MCF 10A (cell line): ENCODE data around the gene NDNF. TPM values are rescaled to one million over a fixed set of nuclear protein-coding genes. Genes with fewer than 3 reads are reported as not detected.
A peak's percentile ranks its signal among the peaks of the same experiment; 100 is the strongest.

Experiments used
- Bru-seq: library from RNA; stranded (reverse); fragments of 400-500 nt; gene quantifications from one replicate; lab custom pipeline; 2021; lab: Mats Ljungman, UMichigan
- BruChase-seq, 2 experiments: library from RNA; stranded (reverse); fragments of 400-500 nt; gene quantifications; one replicate each; lab custom pipeline; 2021; lab: Mats Ljungman, UMichigan
- BruUV-seq: library from RNA; stranded (reverse); fragments of 400-500 nt; replicated peaks from 2 replicates; lab custom pipeline; 2021; lab: Mats Ljungman, UMichigan
- CTCF ChIA-PET: fragments of 300-600 bp; sonication (Branson Sonifier 250); formaldehyde crosslinking; extraction: SDS; loops from one replicate; lab custom pipeline; 2021; ENCODE audit warnings: antibody characterized with exemption, inconsistent platforms; lab: Yijun Ruan, JAX
- POLR2A ChIA-PET: fragments of 300-600, 350-650 bp; sonication (Branson Sonifier 250); formaldehyde crosslinking; extraction: SDS; loops from one replicate; lab custom pipeline; 2020; ENCODE audit warnings: antibody characterized with exemption, inconsistent platforms; lab: Yijun Ruan, JAX
- DNase-seq: peaks from one replicate; pipeline ENCODE4 v3.0.0-alpha.2; 2018; ENCODE audit not compliant: unreplicated experiment
- H3K27ac Mint-ChIP-seq: one replicate; pipeline ENCODE4 v1.8.0; 2022; ENCODE audit warnings: mild to moderate bottlenecking, low read depth, mixed read lengths; ENCODE audit not compliant: unreplicated experiment
- H3K27me3 Mint-ChIP-seq: one replicate; pipeline ENCODE4 v1.8.0; 2022; ENCODE audit warnings: mixed read lengths; ENCODE audit not compliant: insufficient read depth, unreplicated experiment
- H3K36me3 Mint-ChIP-seq: one replicate; pipeline ENCODE4 v1.8.0; 2022; ENCODE audit warnings: mild to moderate bottlenecking, moderate library complexity, mixed read lengths; ENCODE audit not compliant: insufficient read depth, unreplicated experiment
- H3K4me1 Mint-ChIP-seq: one replicate; pipeline ENCODE4 v1.8.0; 2022; ENCODE audit warnings: mixed read lengths; ENCODE audit not compliant: insufficient read depth, unreplicated experiment
- H3K4me3 Mint-ChIP-seq: one replicate; pipeline ENCODE4 v1.8.0; 2022; ENCODE audit warnings: mild to moderate bottlenecking, moderate library complexity, mixed read lengths; ENCODE audit not compliant: unreplicated experiment
- H3K9me3 Mint-ChIP-seq: one replicate; pipeline ENCODE4 v1.8.0; 2022; ENCODE audit warnings: mixed read lengths; ENCODE audit not compliant: unreplicated experiment
- CTCF ChIP-seq: fragments of 200-600 bp; IDR thresholded peaks from one replicate; pipeline ENCODE4 v1.8.0; 2022; ENCODE audit warnings: antibody characterized with exemption, mild to moderate bottlenecking; ENCODE audit not compliant: unreplicated experiment
- intact Hi-C: fragments of 100-400 bp; cut with micrococcal nuclease; formaldehyde crosslinking; loops from 2 replicates; pipeline ENCODE4 v1.14.1; 2022
- long read RNA-seq: library from polyadenylated mRNA; stranded (forward); transcript quantifications from one replicate; pipeline ENCODE4 v2.0.0, GENCODE V29; 2022
- total RNA-seq: library from RNA; stranded (reverse); gene quantifications from 2 replicates; pipeline ENCODE4 v1.2.3, GENCODE V29; 2022

Gene NDNF
- total RNA-seq (0.42 TPM in 1 of 2 replicates, not detected in the other), Bru-seq, nascent RNA (not detected), BruChase-seq, experiment 1, labeled RNA remaining after a 6-hour chase (percentile 8 among the genes with signal in this experiment), BruChase-seq, experiment 2, labeled RNA remaining after a 2-hour chase (not detected)
- long read RNA-seq, result 0 reads

GRCh38 chr4:121072224-121073003 lies at the start of gene NDNF:
Gene NDNF, minus strand, starts transcription at chr4:121072535. Its CDS starts 26,698 bp downstream, at chr4:121045837.
- Mint-ChIP-seq H3K9me3 (no peaks in the 10 kb centered on the region), H3K27ac (no peak within 1 kb of the TSS), H3K4me3 (peak within 1 kb of the TSS; percentile 78), H3K4me1 (peaks cover 5% of the 10 kb centered on the region), H3K27me3 (peaks cover 10% of the 10 kb centered on the region), H3K36me3 (no peaks in the 10 kb centered on the region)
- ChIA-PET CTCF (interaction anchor here (0.5 to 0.9 kb wide), 3 partner anchors 22 to 698 kb away, joined by 3 read pairs; no protein-coding TSS in a partner anchor), POLR2A (no interaction called here)
- TF ChIP-seq CTCF, result no peak
- intact Hi-C loops, result no loop called here
- no TSS peak for BruUV-seq
- DNase-seq, result peak; percentile 29

DNA sequence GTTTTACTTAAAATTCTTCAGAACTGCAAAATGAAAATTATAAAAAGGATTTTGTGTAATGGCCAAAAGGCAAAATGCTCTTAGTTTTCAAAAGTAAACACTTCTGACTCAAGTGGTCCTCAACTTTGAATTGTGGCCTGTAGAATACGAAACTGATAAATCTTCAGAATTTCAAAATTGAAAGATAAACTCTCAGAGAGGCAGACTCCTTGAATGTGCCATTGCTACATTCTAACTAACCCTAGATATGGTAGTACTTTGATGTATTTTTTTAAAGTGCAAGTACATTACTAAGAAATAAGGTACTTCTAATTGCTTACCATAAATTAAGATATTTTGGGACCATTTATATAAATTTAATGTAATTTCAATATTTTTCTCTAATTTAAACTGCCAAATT lies 47.4 kb upstream of the NDNF start:
- Mint-ChIP-seq H3K4me1 (peaks cover 6% of the 10 kb centered on the region), H3K36me3 (no peaks in the 10 kb centered on the region), H3K27me3 (no peaks in the 10 kb centered on the region), H3K27ac (no peak overlapping the region), H3K9me3 (no peaks in the 10 kb centered on the region), H3K4me3 (no peak overlapping the region)
- no peak for DNase-seq
- no TSS peak for BruUV-seq
- intact Hi-C loops, result no loop called here
- ChIA-PET POLR2A (interaction anchor here (0.6 kb wide), 1 partner anchor 395 kb away, joined by 5 read pairs; no protein-coding TSS in a partner anchor), CTCF (no interaction called here)
- TF ChIP-seq CTCF, result no peak

DNA sequence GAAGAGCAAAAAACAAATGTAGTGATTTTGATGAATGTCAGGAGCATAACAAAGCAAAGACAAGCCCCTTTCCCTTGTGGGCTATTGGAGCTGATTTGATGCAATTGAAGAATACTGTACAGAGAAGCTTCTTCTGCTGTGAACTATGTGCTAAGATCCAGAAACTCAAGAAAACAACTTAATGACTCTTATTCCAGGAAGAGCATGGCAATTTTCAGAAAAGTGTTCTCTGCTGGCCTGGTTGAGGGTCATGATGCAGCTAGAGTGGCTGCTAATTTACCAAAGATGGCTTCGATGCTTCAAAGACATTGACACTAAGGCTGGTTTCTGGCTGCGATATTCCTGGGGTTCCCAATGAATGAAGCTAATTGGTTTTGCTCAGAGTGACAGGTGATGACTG lies 46.0 kb upstream of the NDNF start:
- Mint-ChIP-seq H3K4me3 (no peak overlapping the region), H3K27ac (no peak overlapping the region), H3K27me3 (no peaks in the 10 kb centered on the region), H3K4me1 (peaks cover 6% of the 10 kb centered on the region), H3K9me3 (no peaks in the 10 kb centered on the region), H3K36me3 (no peaks in the 10 kb centered on the region)
- no peak for DNase-seq
- ChIA-PET CTCF (interaction anchor here (0.5 to 1.1 kb wide), 2 partner anchors 74 to 1008 kb away, joined by 3 to 4 read pairs; no protein-coding TSS in a partner anchor), POLR2A (no interaction called here)
- TF ChIP-seq CTCF, result no peak
- BruUV-seq, result no TSS peak
- intact Hi-C loops, result no loop called here

DNA sequence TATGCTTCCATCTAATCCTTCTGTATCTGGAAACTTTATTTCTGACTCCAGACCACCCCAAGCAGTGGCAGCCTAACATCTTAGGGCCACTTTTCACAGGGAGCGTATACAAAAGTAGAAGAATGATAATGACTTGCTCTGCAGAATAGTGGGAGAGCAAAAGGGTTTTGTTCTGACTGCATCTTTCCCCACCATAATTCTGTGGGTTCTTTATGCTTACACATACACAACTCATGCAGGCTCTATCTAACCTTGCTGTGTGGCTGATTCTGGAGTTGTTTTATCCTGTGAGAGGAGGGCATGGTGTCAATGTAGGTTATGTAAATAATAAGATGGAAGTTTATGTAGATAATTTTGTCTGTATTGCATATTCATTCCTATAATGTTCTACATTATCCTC lies 42.4 kb upstream of the NDNF start:
- TF ChIP-seq CTCF, result no peak
- H3K27ac Mint-ChIP-seq, result no peak overlapping the region
- no peaks in the 10 kb centered on the region for H3K9me3 Mint-ChIP-seq
- intact Hi-C loops, result loop anchor here (5.0 kb wide), 2 partner anchors 957 to 1042 kb away; no protein-coding TSS in a partner anchor
- CTCF ChIA-PET, result no interaction called here
- no peak overlapping the region for H3K4me3 Mint-ChIP-seq
- no peaks in the 10 kb centered on the region for H3K27me3 Mint-ChIP-seq
- BruUV-seq, result no TSS peak
- no peak for DNase-seq
- POLR2A ChIA-PET, result interaction anchor here (0.6 kb wide), 1 partner anchor 1966 kb away, joined by 5 read pairs; no protein-coding TSS in a partner anchor
- H3K4me1 Mint-ChIP-seq, result no peaks in the 10 kb centered on the region
- H3K36me3 Mint-ChIP-seq, result no peaks in the 10 kb centered on the region
